ENCODE results near the gene TRAK2. TPM values are rescaled to one million over a fixed set of nuclear protein-coding genes. Genes with fewer than 3 reads are reported as not detected.

The TRAK2 gene
- total RNA-seq, 4 donors from 2014 or later, result 16.1 to 46.7 (median 26.5) TPM

- TF ChIP-seq CTCF (IDR thresholded peaks at IDR 0.05 in 4 of 5, conservative IDR thresholded peaks at IDR 0.05 in 1 of 5), result no peak
- no peak for TF ChIP-seq POLR2A (IDR thresholded peaks at IDR 0.05)
- no peaks in the 10 kb centered on the region for H3K36me3 ChIP-seq
- peaks cover 64 to 66% of the 10 kb centered on the region in 2 donors for H3K4me1 ChIP-seq
- H3K27me3 ChIP-seq, result no peaks in the 10 kb centered on the region
- in situ Hi-C loops (cut with MboI; ENCODE audit: low sequenced_read_pairs in 4 of 4) (no loop called here), intact Hi-C loops (cut with DNase I; ENCODE audit: low total_unique reads) (loop anchor here (10.0 kb wide), 1 partner anchor 236 kb away; the partner anchor contains the start of gene TMEM237)
- ATAC-seq (no peak), DNase-seq (no peak)
- H3K9me3 ChIP-seq, result no peaks in the 10 kb centered on the region
- no peak overlapping the region for H3K27ac ChIP-seq
- no peak overlapping the region for H3K4me3 ChIP-seq
These were observed 42.3 kb downstream of the TRAK2 start for GRCh38 chr2:201408931-201409330.

DNA sequence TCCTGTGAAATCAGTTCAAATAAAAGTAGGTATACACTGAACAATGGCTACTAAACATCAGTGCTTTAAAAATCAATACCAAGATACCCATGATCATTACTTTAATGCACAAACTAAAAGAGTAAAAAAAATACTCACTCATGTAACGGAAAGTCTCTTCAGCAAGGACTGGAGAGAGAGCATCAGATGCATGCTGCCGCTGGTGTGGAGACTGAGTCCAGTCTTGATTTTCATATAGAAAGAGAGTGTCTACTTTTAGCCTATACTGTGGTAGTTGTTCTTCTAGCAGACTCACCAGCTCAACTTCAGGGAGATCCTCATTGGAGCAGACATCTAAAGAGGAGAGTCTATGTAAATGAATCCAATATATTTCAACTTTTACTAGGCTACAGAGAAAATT lies 44.0 kb downstream of the TRAK2 start:
- no peak for ATAC-seq
- H3K4me3 ChIP-seq, result peak overlapping the region in 1 of 4 donors; percentile 21
- in situ Hi-C loops (cut with MboI; ENCODE audit: low sequenced_read_pairs in 4 of 4) (no loop called here), intact Hi-C loops (cut with DNase I; ENCODE audit: low total_unique reads) (loop anchor here (10.0 kb wide), 1 partner anchor 238 kb away; the partner anchor contains the start of gene TMEM237)
- peaks cover 64 to 65% of the 10 kb centered on the region in 2 donors for H3K4me1 ChIP-seq
- H3K9me3 ChIP-seq, result no peaks in the 10 kb centered on the region
- H3K27me3 ChIP-seq, result no peaks in the 10 kb centered on the region
- no peak for DNase-seq
- H3K36me3 ChIP-seq, result no peaks in the 10 kb centered on the region
- peak overlapping the region; percentile 63 to 67 (median 64) for H3K27ac ChIP-seq
- TF ChIP-seq POLR2A (IDR thresholded peaks at IDR 0.05), result no peak

GRCh38 chr2:201406077-201406662 lies 45.1 kb downstream of the TRAK2 start:
- in situ Hi-C loops (cut with MboI; ENCODE audit: low sequenced_read_pairs in 4 of 4), result no loop called here
- peak; percentile 70 to 78 for ATAC-seq
- DNase-seq, result peak in 1 of 2 donors; percentile 14
- Histone ChIP-seq H3K4me3 (peak overlapping the region in 1 of 4 donors; percentile 21), H3K27me3 (no peaks in the 10 kb centered on the region), H3K4me1 (peaks cover 64 to 66% of the 10 kb centered on the region in 2 donors), H3K36me3 (no peaks in the 10 kb centered on the region), H3K27ac (peak overlapping the region; percentile 63 to 67 (median 64)), H3K9me3 (no peaks in the 10 kb centered on the region)
- TF ChIP-seq CTCF (IDR thresholded peaks at IDR 0.05 in 4 of 5, conservative IDR thresholded peaks at IDR 0.05 in 1 of 5), result no peak
- TF ChIP-seq POLR2A (IDR thresholded peaks at IDR 0.05), result no peak
- intact Hi-C loops (cut with DNase I; ENCODE audit: low total_unique reads), result loop anchor here (10.0 kb wide), 1 partner anchor 239 kb away; the partner anchor contains the start of gene TMEM237

DNA sequence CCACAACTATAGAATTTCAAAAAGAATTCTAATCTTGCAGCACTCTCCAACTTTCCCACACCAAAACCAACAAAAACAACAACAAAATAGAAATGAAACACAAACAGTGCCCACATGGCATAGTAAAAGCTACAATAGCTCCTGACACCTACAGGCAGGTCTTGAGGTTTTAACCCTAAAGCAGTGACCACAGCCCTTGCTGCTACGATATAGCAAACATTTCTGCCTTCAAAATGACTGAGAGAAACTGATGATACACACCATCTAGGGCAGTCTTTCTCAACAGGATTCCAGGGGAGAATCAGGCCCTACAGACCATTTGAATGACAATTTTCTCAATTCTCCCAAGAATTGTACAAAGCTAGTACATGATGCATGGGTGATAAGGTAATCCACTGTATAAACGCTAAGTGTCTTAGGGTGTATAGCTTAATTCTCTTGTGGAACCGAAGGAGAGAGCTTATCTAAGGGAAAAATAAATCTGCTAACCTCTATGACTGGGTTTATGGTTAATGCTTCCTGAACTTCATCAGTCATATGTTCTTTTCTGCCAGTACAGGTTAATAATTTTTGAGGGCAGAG lies 46.5 kb downstream of the TRAK2 start:
- intact Hi-C loops (cut with DNase I; ENCODE audit: low total_unique reads), result loop anchor here (10.0 kb wide), 1 partner anchor 240 kb away; the partner anchor contains the start of gene TMEM237
- DNase-seq (no peak), ATAC-seq (no peak)
- H3K36me3 ChIP-seq, result no peaks in the 10 kb centered on the region
- TF ChIP-seq POLR2A (IDR thresholded peaks at IDR 0.05) (no peak), CTCF (IDR thresholded peaks at IDR 0.05 in 4 of 5, conservative IDR thresholded peaks at IDR 0.05 in 1 of 5) (no peak)
- H3K4me3 ChIP-seq, result no peak overlapping the region
- no peaks in the 10 kb centered on the region for H3K27me3 ChIP-seq
- peak overlapping the region in 2 of 4 donors; percentile 64 to 67 for H3K27ac ChIP-seq
- no peaks in the 10 kb centered on the region for H3K9me3 ChIP-seq
- H3K4me1 ChIP-seq, result peaks cover 57 to 69% of the 10 kb centered on the region in 2 donors
- in situ Hi-C loops (cut with MboI; ENCODE audit: low sequenced_read_pairs in 4 of 4), result no loop called here

DNA sequence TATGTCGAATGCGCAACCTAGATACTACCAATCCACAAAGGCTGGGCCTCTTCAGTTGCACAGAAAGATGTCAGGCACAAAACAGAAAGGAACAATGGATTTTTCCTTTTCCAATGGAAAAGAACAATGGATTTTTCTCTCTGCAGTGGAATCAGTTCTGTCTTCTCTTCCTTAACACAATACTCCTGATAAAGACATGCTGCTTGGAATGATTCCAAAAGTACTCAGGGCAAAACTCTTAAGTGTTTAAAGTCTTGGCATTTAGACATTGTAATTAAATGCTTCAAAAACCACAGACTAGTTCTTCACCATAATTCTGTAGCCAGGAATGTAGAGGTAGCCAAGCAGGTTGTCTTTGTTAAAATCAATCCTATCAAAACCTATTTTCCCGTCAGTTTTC lies 47.4 kb downstream of the TRAK2 start:
- intact Hi-C loops (cut with DNase I; ENCODE audit: low total_unique reads) (loop anchor here (10.0 kb wide), 1 partner anchor 241 kb away; the partner anchor contains the start of gene TMEM237), in situ Hi-C loops (cut with MboI; ENCODE audit: low sequenced_read_pairs in 4 of 4) (no loop called here)
- Histone ChIP-seq H3K9me3 (no peaks in the 10 kb centered on the region), H3K27me3 (no peaks in the 10 kb centered on the region), H3K4me3 (no peak overlapping the region), H3K36me3 (peaks cover 0 to 5% of the 10 kb centered on the region in 2 donors), H3K4me1 (peaks cover 52 to 69% of the 10 kb centered on the region in 2 donors), H3K27ac (peak overlapping the region in 1 of 4 donors; percentile 2)
- TF ChIP-seq POLR2A (IDR thresholded peaks at IDR 0.05) (no peak), CTCF (IDR thresholded peaks at IDR 0.05 in 4 of 5, conservative IDR thresholded peaks at IDR 0.05 in 1 of 5) (no peak)
- DNase-seq (no peak), ATAC-seq (no peak)

Data from gastrocnemius medialis (tissue), 4 donors.